ENCODE data around the gene GSKIP.
"Not testable (repeated sequence)": the region's sequence is repeated elsewhere in the genome, so short reads cannot be mapped to it uniquely, and the experiment has no call there.

GSKIP gene

GRCh38 chr14:96362965-96363750, at the start of gene GSKIP, which contains the start of gene ATG2B:
TSS of gene GSKIP (plus strand) at chr14:96363526. CDS start at chr14:96382248, 18,722 bp downstream.
TSS of gene ATG2B (minus strand) at chr14:96363341. CDS start at chr14:96362976, 365 bp downstream.
- DNase-seq (ENCODE audit: low read depth, low spot score) = peak; percentile 97

- no peak for DNase-seq (ENCODE audit: low read depth, low spot score)
Measured at GRCh38 chr14:96316087-96316486, 47.2 kb upstream of the GSKIP start.

GRCh38 chr14:96318836-96319235, 44.5 kb upstream of the GSKIP start:
- DNase-seq (ENCODE audit: low read depth, low spot score) = no peak

DNA sequence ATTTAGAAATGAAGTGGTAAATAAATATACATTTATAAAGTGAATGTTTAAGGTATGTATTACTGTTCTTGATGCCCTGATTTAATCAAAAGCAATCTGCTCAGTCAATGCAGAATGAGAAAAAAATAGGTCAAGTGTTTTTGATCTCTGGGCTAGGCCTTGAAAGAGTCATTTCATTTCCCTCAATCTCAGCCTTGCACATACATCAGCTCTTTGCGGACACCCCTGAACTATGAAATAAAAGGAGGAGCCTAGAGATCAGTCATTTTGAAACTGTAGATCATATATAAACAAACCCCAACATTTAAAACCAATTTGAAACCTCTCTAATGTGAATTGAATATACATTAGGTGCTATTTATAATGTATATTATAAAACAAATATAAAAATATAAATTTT, 42.7 kb upstream of the GSKIP start:
- DNase-seq (ENCODE audit: low read depth, low spot score) = no peak

DNA sequence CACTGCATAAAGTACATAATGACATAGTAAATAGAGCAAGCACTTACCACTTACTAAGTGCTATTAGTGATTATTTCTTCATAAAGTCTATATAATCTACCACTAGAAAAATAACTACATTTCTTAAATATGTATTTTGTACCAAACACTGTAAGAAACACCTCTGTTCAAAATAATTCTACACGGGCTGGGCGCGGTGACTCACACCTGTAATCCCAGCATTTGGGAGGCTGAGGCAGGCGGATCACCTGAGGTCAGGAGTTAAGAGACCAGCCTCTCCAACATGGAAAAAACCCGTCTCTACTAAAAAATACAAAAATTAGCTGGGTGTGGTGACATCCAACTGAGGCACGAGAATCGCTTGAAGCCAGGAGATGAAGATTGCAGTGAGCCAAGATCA, 39.1 kb upstream of the GSKIP start:
- no peak for DNase-seq (ENCODE audit: low read depth, low spot score)

DNA sequence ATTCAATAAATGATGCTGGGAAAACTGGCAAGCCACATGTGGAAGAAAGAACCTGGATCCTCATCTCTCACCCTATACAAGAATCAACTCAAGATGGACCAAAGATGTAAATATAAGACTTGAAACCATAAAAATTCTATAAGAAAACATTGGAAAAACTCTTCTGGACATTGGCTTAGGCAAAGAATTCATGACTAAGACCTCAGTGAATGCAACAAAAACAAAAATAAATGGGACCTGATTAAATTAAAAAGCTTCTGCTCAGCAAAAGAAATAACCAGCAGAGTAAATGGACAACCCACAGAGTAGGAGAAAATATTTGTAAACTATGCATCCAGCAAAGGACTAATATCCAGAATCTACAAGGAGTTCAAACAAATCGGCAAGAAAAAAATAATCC, 24.8 kb upstream of the GSKIP start:
- no peak for DNase-seq (ENCODE audit: low read depth, low spot score)

GRCh38 chr14:96341323-96341722, 22.0 kb upstream of the GSKIP start:
- no peak for DNase-seq (ENCODE audit: low read depth, low spot score)

GRCh38 chr14:96345669-96346068, 17.7 kb upstream of the GSKIP start:
- DNase-seq (ENCODE audit: low read depth, low spot score) = no peak

- not testable (repeated sequence) for DNase-seq (ENCODE audit: low read depth, low spot score)
Measured at GRCh38 chr14:96347957-96348356, 15.4 kb upstream of the GSKIP start.

- DNase-seq (ENCODE audit: low read depth, low spot score) = no peak
Measured at GRCh38 chr14:96349286-96350075, 13.8 kb upstream of the GSKIP start.

DNA sequence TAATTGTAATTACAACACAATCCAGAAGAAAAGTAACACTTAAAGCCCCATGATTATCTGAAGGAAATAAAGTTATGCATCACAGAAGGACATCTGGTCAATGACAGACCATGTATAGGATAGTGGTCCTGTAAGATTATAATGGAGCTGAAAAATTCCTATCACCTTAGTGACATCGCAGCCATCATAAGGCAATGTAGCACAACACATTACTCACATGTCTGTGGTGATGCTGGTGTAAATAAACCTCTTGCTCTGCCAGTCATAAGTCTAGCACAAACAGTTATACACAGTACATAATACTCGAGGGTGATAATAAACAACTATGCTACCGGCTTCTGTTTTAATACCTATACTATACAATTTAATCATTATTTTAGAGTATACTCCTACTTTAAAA, 11.3 kb upstream of the GSKIP start:
- DNase-seq (ENCODE audit: low read depth, low spot score) = peak; percentile 23

DNA sequence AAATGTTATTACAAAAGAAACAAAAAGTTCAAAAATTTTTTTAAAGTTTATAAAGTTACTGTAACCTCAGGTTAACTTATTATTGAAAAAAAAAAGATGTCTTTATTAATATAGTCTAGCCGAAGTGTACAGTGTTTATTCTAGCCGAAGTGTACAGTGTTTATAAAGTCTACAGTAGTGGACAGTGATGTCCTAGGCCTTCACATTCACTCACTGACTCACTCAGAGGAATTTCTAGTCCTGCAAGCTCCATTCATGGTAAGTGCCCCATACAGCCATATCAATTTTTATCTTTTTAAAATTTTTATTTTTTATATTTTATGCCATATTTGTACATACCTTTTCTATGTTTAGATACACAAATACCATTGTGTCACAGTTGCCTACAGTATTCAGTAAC, 10.6 kb upstream of the GSKIP start:
- DNase-seq (ENCODE audit: low read depth, low spot score) = no peak

- DNase-seq (ENCODE audit: low read depth, low spot score) = no peak
Measured at GRCh38 chr14:96354246-96354645, 9.1 kb upstream of the GSKIP start.

DNA sequence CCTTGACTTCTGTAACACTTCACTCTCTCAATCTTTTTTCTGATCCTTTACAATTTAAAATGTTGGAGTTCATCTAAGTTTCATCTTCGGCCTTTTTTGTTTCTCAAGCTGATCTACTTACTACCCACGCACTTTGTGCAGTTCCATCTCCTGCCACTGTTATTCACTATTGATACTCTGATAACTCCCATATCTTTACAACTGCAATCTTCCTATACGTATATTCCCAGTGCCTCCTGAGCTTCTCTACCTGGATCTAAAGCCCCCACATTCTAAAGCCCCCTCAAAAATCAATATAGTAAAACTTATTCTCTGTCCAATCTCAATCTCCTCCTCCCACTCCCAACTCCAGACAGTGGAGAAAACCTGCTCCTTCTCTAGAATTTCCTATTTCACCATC, 6.1 kb upstream of the GSKIP start:
- no peak for DNase-seq (ENCODE audit: low read depth, low spot score)

DNA sequence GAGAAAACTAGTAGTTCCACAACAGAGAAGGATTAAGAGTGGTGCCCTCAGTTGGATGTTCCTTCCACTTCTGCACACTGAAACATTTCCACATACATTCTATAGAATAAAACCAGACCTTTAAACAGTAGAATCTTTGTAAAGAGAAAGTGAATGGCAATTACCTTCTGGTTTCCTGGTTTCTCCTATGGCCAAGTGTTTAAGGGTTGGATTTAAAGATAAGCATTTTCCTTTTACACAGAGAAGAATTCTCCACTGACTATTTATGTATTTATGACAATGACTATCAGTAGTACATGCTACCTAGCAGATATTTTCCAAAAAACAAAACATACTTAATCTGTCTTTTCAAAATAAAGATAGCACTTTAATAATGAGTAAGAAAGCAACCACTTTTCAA, 3.4 kb upstream of the GSKIP start:
- no peak for DNase-seq (ENCODE audit: low read depth, low spot score)

DNA sequence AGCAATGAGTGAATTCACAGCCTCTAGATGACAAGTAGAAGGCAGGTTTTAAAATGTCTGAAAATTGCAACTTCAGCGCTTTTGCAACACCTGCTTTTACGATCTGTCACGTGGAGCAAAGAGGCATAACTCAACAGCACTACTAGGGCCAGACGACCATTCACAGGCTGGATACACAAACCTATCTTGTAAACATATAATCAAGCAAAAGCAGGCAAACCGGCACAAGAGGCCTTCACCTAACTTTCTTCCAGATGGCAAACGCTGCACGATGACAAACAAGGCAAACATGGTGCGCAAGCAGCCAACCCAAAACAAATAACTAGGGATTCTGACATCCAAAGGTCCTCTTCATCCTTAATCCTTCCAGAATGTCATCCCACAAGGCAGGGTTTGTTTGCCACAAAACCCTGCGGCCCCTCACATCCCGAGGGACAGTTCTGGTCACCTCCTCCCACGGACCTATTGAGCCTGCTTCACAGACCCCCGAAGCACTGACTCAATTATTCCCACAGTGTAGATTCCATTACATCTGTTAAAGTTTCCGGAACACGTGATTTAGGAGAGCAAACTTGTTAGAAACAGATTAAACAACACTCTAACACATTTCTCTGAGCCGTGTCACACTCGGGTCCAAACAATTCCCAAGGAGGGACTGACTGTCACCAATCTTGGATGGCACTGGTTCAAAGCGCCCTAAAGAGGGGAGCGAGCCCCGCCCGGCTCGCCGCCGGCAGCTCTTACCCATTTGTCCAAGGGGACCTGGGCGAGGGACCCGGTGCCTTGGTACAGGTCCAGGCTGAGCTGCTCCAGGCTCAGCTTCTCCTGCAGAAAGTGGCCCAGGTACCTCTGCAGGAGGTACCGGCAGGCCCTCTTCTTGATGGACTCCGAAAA, 1.0 kb upstream of the GSKIP start:
- peak; percentile 46 for DNase-seq (ENCODE audit: low read depth, low spot score)

DNA sequence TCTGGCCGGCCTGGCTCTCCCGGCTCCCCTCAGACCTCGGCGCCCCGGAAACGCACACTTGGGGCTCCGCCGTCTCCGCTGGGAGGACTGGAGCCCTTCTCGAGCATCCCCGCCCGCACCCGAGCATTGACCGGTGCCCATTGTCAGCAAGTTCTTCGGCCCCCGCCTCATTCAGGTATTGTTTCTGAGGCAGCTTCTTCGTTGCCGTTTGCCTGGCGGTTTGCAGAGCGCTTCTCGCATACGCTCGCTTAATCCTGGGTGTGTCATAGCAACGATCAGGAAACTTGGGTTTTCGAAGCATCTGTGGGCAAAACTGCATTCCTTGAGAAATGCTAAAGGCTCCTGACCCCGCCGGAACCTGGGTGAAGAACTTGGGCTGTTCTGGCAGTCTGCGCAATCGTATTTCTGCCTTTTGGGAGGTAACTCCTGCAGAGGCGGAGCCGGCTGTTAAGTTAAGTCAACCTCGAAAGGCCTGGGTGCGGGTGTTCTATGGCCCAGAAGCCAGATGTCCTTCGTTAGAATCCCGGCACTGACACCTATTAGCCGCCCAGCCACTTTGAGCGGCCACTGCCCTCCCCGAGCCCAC, 518 bp downstream of the GSKIP start:
- DNase-seq (ENCODE audit: low read depth, low spot score) = peak; percentile 58

- DNase-seq (ENCODE audit: low read depth, low spot score) = no peak
Measured at GRCh38 chr14:96364962-96365361, 1.6 kb downstream of the GSKIP start.

DNA sequence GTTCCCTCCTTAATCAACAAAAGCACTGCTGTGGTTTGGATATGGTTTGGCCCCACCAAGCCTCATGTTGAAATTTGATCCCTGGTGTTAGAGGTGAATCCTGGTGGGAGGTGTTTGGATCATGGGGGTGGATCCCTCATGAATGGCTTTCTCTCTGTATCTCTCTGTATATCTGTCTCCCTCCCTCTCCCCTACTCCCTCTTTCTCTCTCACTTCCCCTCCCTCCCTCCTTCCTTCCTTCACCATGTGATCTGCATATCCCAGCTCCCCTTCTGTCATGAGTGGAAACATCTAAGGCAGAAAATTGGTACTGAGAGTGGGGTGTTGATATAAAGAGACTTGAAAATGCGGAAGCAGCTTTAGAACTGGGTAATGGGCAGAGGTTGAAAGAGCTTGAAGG, 5.2 kb downstream of the GSKIP start:
- no peak for DNase-seq (ENCODE audit: low read depth, low spot score)

DNA sequence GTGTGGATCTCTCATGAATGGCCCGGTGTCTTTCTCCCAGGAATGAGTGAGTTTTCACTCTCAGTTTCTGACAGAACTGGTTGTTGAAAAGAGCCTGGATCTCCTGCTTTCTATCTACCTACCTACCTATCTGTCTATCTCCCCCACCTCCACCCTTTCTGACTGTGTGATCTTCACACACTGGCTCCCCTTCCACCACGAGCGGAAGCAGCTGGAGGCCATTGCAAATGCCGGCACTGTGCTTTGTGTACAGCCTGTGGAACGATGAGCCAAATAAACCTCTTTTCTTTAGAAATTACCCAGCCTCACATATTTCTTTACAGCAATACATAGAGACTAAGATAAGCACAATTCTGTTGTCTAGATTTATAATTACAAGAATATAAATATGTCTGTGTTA, 7.2 kb downstream of the GSKIP start:
- no peak for DNase-seq (ENCODE audit: low read depth, low spot score)

DNA sequence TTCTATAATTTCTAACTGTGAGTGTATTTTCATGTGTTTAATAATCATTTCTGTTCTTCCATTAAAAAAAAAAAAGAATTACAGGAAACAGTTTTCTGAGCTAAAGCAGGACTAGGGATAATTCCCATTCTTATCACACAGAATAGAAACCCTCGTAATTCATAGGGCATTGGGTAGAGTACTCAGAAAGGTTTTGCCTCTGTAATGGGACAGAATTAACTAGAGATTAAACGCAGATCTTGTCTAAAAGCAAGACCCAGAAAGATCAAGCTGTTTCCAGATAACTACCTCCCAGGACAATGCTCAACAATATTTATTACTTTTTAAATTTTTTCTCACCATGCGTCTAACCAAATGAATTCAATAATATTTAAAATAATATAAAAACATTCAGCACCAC, 10.2 kb downstream of the GSKIP start:
- DNase-seq (ENCODE audit: low read depth, low spot score) = no peak

DNA sequence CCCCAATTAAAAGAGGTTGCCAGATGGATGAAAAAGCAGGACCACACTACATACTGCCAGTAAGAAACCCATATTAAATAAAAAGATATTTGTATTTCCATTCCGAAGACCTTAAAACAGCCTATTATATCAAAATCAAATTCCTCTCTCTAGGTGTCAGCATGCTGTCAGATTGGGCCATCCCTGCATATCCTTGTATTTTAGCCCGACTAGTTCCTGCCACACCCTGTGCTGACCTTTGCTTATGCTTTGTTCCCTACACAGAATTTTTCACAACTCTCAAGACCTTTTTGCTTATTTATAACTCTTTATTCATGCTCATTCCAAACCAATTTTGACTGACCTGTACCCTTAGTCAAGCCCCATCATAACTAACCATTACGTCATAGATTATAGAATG, 12.8 kb downstream of the GSKIP start:
- no peak for DNase-seq (ENCODE audit: low read depth, low spot score)

Measured in astrocyte of the hippocampus (primary cell).